HTR-8/SVneo (cell line): ENCODE measurements around the gene SDK1.

Experiments
- DNase-seq: peaks from one replicate; pipeline ENCODE4 v3.0.0; 2011; ENCODE audit warnings: low spot score, mixed read lengths; ENCODE audit not compliant: insufficient read length
- FAIRE-seq: peaks from 2 replicates; lab custom pipeline; 2011; peaks lifted over from hg19 to GRCh38; lab: Jason Lieb, UNC

Gene SDK1

DNA sequence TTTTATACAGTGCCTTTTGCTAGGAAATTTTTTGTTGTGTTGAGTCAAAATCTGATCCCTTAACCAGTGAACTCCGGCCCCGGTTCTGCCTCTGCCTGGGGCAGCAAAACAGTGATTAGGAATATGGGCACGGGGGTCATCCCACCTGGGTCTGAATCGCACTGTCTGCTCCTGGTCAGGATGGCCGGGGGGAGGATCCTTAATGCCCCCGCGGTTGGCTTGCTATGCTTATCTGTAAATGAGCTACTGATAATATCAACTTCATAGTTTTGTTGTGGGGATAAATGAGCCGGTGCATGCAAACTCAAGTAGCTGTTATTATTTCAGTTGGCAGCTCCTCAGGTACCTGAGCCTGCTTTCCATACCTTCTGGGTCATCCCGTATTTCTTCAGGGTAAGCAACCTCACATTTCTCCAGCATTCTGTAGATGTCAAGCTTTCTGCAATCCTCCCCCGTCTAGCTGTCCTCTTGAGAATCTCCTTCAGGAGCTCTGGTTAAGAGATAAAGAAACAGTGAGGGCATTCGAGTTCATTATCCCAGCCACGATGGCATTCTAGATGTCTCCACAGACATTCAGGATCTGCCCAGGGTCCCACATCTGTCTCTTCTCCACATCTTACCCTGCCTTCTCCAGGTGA lies 592.2 kb downstream of the SDK1 start:
- DNase-seq = no peak
- FAIRE-seq = peak; percentile 4

GRCh38 chr7:3893789-3894153 lies 592.7 kb downstream of the SDK1 start:
- FAIRE-seq = peak; percentile 77
- DNase-seq = no peak

DNA sequence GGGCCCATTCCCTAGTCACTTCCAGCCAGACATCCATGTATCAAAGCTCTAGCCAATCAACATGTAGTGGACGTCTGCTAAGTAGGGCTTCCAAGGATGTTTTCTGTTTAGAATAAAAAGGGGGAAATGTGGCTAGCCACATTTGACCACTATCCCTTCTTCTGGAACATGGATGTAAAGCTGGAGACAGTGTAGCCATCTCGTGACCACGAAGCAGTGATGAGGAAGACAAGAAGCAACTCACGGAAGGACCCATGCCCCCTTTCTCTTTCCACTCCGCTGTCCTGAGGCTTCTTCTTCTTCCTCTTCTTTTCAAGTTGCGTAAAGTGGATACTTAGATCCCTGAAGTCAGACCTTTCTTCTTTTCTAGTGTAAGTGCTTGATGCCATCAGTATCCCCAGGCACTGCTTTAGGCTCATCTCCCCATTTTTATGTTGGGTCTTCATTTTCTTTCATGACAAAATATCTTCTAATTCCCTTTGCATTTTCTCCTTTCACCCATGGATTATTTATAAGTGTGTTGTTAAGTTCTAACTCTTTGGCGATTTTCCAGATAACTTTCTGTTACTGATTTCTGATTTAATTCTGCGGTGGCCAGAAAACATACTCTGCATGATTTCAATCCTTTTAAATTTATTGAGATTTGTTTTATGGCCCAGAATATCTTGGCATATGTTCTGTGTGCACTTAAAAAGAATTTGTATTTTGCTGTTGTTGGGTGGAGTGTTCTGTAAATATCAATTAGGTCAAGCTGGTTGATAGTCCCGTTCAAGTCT lies 594.5 kb downstream of the SDK1 start:
- FAIRE-seq = peak; percentile 31

DNA sequence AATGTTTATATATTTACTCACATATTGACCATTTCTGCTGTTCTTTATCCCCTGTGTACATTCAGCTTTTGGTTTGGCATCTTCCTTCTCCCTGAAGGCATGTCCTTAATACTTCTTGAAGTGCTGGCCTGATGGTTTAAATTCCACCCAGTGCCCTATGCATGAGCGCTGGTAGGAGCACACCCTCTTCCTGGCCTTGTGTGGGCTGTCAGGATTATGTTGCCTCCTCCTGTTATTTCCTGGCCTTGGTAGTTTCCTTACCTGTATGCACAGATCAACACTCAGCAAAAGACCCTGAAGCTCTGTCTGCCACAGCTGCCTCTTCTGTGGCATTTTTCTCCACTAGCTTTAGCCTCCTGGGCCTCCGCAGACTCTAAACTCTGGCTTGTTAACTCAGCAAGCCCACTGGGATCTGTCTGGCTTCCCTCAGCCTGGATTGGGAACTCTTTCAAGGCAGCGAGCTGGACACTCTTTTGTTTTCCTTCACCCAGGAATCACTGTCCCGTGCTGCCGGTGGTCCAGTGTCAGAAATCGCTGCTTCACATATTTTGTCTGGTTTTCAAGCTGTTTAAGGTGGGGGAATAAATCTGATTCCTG lies 595.2 kb downstream of the SDK1 start:
- FAIRE-seq = no peak

More for the DNA sequence above, 594.5 kb downstream of the SDK1 start:
- no peak for DNase-seq

GRCh38 chr7:3897430-3898372 lies 596.6 kb downstream of the SDK1 start:
- DNase-seq (peak; percentile 55), FAIRE-seq (no peak)

More for the DNA sequence above, 595.2 kb downstream of the SDK1 start:
- no peak for DNase-seq

DNA sequence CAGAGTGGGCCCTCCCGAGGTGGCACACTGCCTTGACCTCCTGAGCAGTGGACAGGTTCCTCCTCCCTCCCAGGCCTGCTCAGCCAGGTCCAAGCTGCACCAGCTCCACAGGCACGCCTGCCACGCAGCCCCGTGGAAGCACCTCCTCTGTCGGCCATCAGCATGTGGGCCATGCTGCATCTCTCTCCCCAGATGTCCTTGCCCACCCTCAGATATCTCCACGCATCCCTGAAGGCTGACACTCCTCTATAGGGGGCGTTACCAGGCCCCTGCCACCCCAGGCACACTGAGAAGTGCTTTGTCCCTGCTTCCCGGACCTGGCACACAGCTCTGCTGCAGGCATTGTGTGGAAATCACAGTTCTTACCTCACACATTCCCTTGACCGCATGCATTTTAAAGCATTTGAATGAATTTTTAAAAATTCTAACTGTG lies 598.5 kb downstream of the SDK1 start:
- peak; percentile 57 for FAIRE-seq
- DNase-seq = no peak

GRCh38 chr7:3908153-3908552 lies 607.1 kb downstream of the SDK1 start:
- DNase-seq (no peak), FAIRE-seq (peak; percentile 9)

- DNase-seq (no peak), FAIRE-seq (no peak)
Observed at GRCh38 chr7:3909128-3909527, 608.1 kb downstream of the SDK1 start.

- DNase-seq (no peak), FAIRE-seq (no peak)
Observed at GRCh38 chr7:3910054-3910453, 609.0 kb downstream of the SDK1 start.

- no peak for FAIRE-seq
- DNase-seq = no peak
Observed at GRCh38 chr7:3911685-3912084, 610.6 kb downstream of the SDK1 start.

DNA sequence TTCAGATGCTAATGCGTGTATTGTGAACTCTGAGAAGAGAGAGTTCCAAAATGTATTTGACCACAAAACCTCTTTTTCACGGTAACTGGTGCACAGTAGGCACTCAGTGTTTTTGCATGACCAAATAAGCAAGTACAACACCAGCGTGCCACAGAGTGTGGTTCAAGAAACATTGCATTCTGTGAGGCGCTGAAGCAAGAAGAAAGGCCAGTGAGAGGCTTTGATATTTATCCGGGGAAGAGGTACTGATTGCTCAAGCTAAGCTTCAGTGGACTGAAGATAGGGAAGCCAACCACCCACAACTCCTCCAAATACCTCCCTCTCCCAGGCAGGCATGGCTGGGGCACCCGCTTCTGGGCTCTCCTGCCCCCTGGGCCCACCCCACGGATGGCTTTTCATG lies 611.2 kb downstream of the SDK1 start:
- no peak for FAIRE-seq
- DNase-seq = no peak

GRCh38 chr7:3914051-3914775 lies 613.2 kb downstream of the SDK1 start:
- DNase-seq (no peak), FAIRE-seq (no peak)

DNA sequence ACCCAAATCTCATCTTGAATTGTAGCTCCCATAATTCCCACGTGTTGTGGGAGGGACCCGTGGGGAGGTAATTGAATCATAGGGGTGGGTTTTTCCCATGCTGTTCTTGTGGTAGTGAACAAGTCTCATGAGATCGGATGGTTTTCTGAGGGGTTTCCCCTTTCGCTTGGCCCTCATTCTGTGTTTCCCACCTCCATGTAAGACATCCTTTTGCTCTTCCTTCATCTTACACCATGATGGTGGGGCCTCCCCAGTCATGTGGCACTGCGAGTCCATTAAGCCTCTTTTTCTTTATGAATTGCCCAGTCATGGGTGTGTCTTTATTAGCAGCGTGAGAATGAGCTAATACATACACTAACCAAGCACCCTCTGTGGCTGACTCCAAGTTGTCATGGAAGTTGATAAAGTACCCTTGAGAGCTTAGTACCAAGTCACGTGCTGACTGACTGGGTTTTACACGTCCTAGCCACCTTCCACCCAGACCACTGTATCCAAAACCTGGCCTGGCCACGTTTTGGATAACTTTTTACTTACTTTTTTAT lies 614.4 kb downstream of the SDK1 start:
- DNase-seq = no peak
- no peak for FAIRE-seq

- DNase-seq (no peak), FAIRE-seq (no peak)
Observed at GRCh38 chr7:3916146-3916545, 615.1 kb downstream of the SDK1 start.

DNA sequence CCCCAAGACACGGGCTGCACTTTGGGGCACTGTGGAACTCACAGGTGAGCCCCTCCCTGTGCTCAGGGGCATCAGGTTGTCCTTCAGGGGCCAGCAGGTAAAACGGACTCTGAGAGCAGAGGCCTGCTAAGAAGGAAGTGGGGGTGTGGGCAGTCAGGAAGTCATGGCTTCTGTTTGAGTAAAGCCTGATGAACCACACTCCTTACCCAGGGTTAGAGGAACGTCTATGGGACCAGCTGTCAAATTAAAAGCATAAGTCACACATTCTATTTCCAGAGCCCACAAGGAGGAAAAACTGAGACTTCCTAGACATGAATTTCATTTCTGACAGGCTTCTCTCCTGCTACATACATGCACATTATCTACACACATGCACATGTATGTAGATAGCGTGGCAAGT lies 616.4 kb downstream of the SDK1 start:
- DNase-seq = no peak
- no peak for FAIRE-seq

- DNase-seq (no peak), FAIRE-seq (no peak)
Observed at GRCh38 chr7:3918576-3918975, 617.5 kb downstream of the SDK1 start.

GRCh38 chr7:3922175-3922635 lies 621.2 kb downstream of the SDK1 start:
- peak; percentile 96 for DNase-seq
- peak; percentile 85 for FAIRE-seq

GRCh38 chr7:3923307-3923918 lies 622.4 kb downstream of the SDK1 start:
- DNase-seq (no peak), FAIRE-seq (no peak)

GRCh38 chr7:3924277-3924676 lies 623.2 kb downstream of the SDK1 start:
- DNase-seq = no peak
- FAIRE-seq = peak; percentile 88
